Heart right ventricle (tissue), 16 donors: ENCODE data around the gene USB1. TPM values are rescaled to one million over a fixed set of nuclear protein-coding genes. Genes with fewer than 3 reads are reported as not detected.

Source experiments
- ATAC-seq, 8 donors: fragments of 200-7000 bp; cut with Tn5 transposase; one replicate each; pipeline ENCODE4 v1.9.1; 2020; ENCODE audit warnings: mild to moderate bottlenecking in 8 of 8, moderate library complexity in 8 of 8, moderate number of reproducible peaks in 1 of 8
- DNase-seq, 2 donors: peaks; one replicate each; pipeline ENCODE4 v3.0.0-alpha.2; 2020
- H3K27ac ChIP-seq, 10 donors: fragments of 200-600 bp; sonication (generic) in 2 of 10; one replicate each; pipeline versions ENCODE4 v1.5.0 to v1.8.0; 2020 to 2022; ENCODE audit warnings: mild to moderate bottlenecking in 3 of 10
- H3K27me3 ChIP-seq, 7 donors: fragments of 200-600 bp; one replicate each; pipeline ENCODE4 v1.8.0; 2021 to 2022; ENCODE audit warnings: mild to moderate bottlenecking in 2 of 7
- H3K36me3 ChIP-seq, 9 donors: fragments of 200-600 bp; sonication (generic) in 1 of 9; one replicate each; pipeline versions ENCODE4 v1.5.0 to v1.8.0; 2020 to 2022; ENCODE audit warnings: mild to moderate bottlenecking in 2 of 9
- H3K4me1 ChIP-seq, 9 donors: fragments of 200-600 bp; sonication (generic) in 1 of 9; one replicate each; pipeline versions ENCODE4 v1.5.0 to v1.8.0; 2020 to 2022; ENCODE audit warnings: mild to moderate bottlenecking in 4 of 9
- H3K4me3 ChIP-seq, 10 donors: fragments of 200-600 bp; sonication (generic) in 2 of 10; one replicate each; pipeline versions ENCODE4 v1.5.0 to v1.8.0; 2020 to 2022; ENCODE audit warnings: mild to moderate bottlenecking in 7 of 10, moderate library complexity in 2 of 10
- H3K9me3 ChIP-seq, 11 donors: fragments of 200-600 bp in 10 of 11; sonication (generic) in 2 of 11; one replicate each; pipeline versions ENCODE4 v1.5.0 to v1.8.0; 2013 to 2022; ENCODE audit warnings: mild to moderate bottlenecking in 2 of 11, control low read depth in 1 of 11, moderate library complexity in 1 of 11
- WGBS, 2 donors: extraction: QIAGEN DNeasy Blood & Tissue Kit; methylation state at CpG; one replicate each; pipeline ENCODE4 v1.1.7; 2013; ENCODE audit warnings: inconsistent platforms in 1 of 2; 5-methylcytosine and 5-hydroxymethylcytosine counted together
- intact Hi-C, 10 donors: fragments of 100-400 bp; cut with DNase I; formaldehyde crosslinking; loops; one replicate each; pipeline versions ENCODE4 v1.11.1 to v1.14.2; 2022
- long read RNA-seq, 3 donors: library from polyadenylated mRNA; unstranded; transcript quantifications; one replicate each; pipeline ENCODE4 v2.0.0, GENCODE V29; 2020 to 2021
- polyA plus RNA-seq, 2 donors: library from polyadenylated mRNA; stranded (reverse); fragments of 200-250 nt; gene quantifications; one replicate each; pipeline ENCODE4 v1.2.3, GENCODE V29; 2013
- total RNA-seq, 10 donors: library from RNA; stranded (reverse); fragmentation: NEBNext Ultra II Directional in 3 of 10; extraction: Animal tissue kit (Norgen Biotek cat#: 25700) in 3 of 10; gene quantifications; one replicate each; pipeline versions ENCODE4 v1.2.1 to v1.2.4, GENCODE V29; 2021 to 2023
- TF ChIP-seq, protein P1 (sequence below), 9 donors: fragments of 200-600 bp; sonication (generic) in 2 of 9; IDR thresholded peaks; one replicate each; pipeline versions ENCODE4 v1.5.0 to v1.8.0; 2021 to 2022; ENCODE audit warnings: antibody characterized with exemption in 9 of 9, mild to moderate bottlenecking in 5 of 9, moderate library complexity in 1 of 9
- donor health status: Arrhythmogenic right ventricular cardiomyopathy.
- donor health status: ischemic (EF 13 %, LVEDD 7.1; RV severe dilation, severe dysfunction).
- donor health status: healthy with polysubstance abuse.
- donor health status: DM: no; HTN: yes; CAD: no.
- donor health status: DM: no; HTN: no; CAD: no.
- donor health status: ischemic (EF 25% LVEDD 6.9; RV normal size, moderate dysfunction).
- donor health status: ischemic (EF 25% LVEDD 5.7; RV mildly dilated, moderate dysfunction).
- donor health status: healthy.
- donor health status: DM: yes; HTN: yes; CAD: no.
- donor health status: Ischemic cardiomyopathy.
- donor health status: ischemic (EF 35%, LVEDD 5.7; RV mildly dilated, moderate dysfunction).
- donor health status: nonischemic (EF 11% LVEDD 7.7; RV severe dilation, severe dysfunction).
- donor health status: DM: yes; HTN: yes; CAD: no.
- donor health status: PGD.
- donor health status: ischemic (EF 29% LVEDD 5.4; RV normal size, mild dysfunction).
- donor health status: nonischemic (EF 23%, LVEDD 6.1; RV moderate dilation, normal function).

The USB1 gene
- total RNA-seq (10 to 100 TPM; 21.1 to 39.2 (median 31.5) TPM), polyA plus RNA-seq (10 to 100 TPM; 23.6 to 44.3 TPM)
- long read RNA-seq, donor 1, transcript USB1-201 (7 exons, 2,282 nt), result major isoform, 8 of 18 reads
- long read RNA-seq, donor 1, partial matches to known transcripts, result 3 of 18 reads
- long read RNA-seq, donor 1, other reads (novel, unspliced or antisense), result 6 of 18 reads
- long read RNA-seq, donor 2, transcript USB1-201 (7 exons, 2,282 nt), result major isoform, 13 of 26 reads
- long read RNA-seq, donor 2, partial matches to known transcripts, result 4 of 26 reads
- long read RNA-seq, donor 2, other reads (novel, unspliced or antisense), result 8 of 26 reads
- long read RNA-seq, donor 3, partial matches to known transcripts, result 6 of 7 reads
- long read RNA-seq, donor 3, other reads (novel, unspliced or antisense), result 0 of 7 reads

DNA sequence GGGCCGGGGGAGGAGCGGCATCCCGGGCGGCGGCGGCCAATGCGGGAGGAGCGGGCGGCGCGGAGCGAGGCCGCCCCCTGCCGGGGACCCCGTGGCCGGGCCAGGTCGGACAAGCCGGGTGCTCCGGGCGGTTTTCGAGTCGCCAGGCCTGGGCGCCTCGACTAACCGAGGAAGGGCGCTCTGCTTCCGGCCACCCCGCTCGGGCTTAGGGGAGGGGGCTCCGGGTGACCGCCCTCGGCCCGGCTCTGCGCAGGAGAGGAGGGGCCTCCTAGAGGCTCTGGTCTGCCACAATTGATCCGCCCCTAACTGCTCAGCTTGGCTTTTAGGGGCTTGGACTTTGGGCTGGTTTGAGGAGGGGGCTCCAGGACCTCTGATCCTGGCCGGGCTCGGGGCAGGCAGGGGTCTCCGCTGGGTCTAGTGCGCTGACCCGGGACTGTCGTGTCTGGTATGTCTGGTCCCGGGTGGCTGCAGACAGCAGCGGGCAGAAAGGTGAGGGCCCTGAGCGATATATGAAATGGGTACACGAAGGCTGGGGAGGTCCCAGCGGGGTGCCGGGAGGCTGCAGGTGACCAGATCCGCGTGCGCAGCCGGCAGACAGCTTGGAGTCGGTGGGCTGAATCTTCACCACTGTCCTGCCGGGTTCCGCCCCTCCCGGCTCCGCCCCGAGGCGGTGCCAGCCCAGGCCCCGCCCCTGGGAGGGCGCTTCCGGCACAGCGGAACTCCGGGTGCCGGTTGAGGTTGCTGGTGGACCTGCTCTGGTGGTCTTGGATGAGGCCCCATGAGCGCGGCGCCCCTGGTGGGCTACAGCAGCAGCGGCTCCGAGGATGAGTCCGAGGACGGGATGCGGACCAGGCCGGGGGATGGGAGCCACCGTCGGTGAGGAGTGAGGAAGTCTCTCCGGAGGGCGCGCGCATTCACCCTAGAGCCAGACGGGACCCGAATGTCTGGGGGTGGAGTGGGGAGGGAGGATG, at the start of gene USB1:
Gene USB1, plus strand, starts transcription at position 702 of the 971 bp plus-strand sequence. Its CDS starts 77 bp downstream, at position 779.
- Histone ChIP-seq H3K27me3 (no peaks in the 10 kb centered on the region), H3K9me3 (no peaks in the 10 kb centered on the region), H3K4me3 (peak within 1 kb of the TSS; percentile 57 to 97 (median 72)), H3K4me1 (peaks cover 6 to 53% (median 33%) of the 10 kb centered on the region in 9 donors), H3K36me3 (peaks cover 0 to 54% (median 18%) of the 10 kb centered on the region in 9 donors), H3K27ac (peak within 1 kb of the TSS; percentile 86 to 97 (median 92))
- 0 to 1% methylated on average over 56 to 81 of the region's 81 CpGs for WGBS, 2 donors
- DNase-seq (peak; percentile 86 to 92), ATAC-seq (peak; percentile 92 to 98 (median 95))
- intact Hi-C loops, result loop anchor here in 8 of 10 donors (1.0 to 10.0 kb wide), 14 partner anchors 94 to 426 kb away; partner anchors contain the start of gene KIFC3 (in 2 of the 8)
- TF ChIP-seq, protein P1, sequence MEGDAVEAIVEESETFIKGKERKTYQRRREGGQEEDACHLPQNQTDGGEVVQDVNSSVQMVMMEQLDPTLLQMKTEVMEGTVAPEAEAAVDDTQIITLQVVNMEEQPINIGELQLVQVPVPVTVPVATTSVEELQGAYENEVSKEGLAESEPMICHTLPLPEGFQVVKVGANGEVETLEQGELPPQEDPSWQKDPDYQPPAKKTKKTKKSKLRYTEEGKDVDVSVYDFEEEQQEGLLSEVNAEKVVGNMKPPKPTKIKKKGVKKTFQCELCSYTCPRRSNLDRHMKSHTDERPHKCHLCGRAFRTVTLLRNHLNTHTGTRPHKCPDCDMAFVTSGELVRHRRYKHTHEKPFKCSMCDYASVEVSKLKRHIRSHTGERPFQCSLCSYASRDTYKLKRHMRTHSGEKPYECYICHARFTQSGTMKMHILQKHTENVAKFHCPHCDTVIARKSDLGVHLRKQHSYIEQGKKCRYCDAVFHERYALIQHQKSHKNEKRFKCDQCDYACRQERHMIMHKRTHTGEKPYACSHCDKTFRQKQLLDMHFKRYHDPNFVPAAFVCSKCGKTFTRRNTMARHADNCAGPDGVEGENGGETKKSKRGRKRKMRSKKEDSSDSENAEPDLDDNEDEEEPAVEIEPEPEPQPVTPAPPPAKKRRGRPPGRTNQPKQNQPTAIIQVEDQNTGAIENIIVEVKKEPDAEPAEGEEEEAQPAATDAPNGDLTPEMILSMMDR (IDR thresholded peaks at IDR 0.05), result peak; percentile 58 to 91 (median 80)

GRCh38 chr16:57952909-57953308, 48.3 kb upstream of the USB1 start:
- Histone ChIP-seq H3K4me1 (no peaks in the 10 kb centered on the region), H3K9me3 (no peaks in the 10 kb centered on the region), H3K27me3 (peaks cover 0 to 17% (median 3%) of the 10 kb centered on the region in 7 donors), H3K4me3 (no peak overlapping the region), H3K36me3 (no peaks in the 10 kb centered on the region), H3K27ac (no peak overlapping the region)
- TF ChIP-seq, protein P1 (IDR thresholded peaks at IDR 0.05), result no peak
- DNase-seq (no peak), ATAC-seq (no peak)
- intact Hi-C loops, result no loop called here
- WGBS, 2 donors, result 89 to 94% methylated on average over 9 of the region's 9 CpGs

GRCh38 chr16:57953857-57954256, 47.4 kb upstream of the USB1 start:
- intact Hi-C loops, result no loop called here
- Histone ChIP-seq H3K36me3 (no peaks in the 10 kb centered on the region), H3K27ac (no peak overlapping the region), H3K4me1 (no peaks in the 10 kb centered on the region), H3K27me3 (peaks cover 0 to 17% (median 3%) of the 10 kb centered on the region in 7 donors), H3K9me3 (no peaks in the 10 kb centered on the region), H3K4me3 (no peak overlapping the region)
- no peak for ATAC-seq
- TF ChIP-seq, protein P1 (IDR thresholded peaks at IDR 0.05), result no peak
- DNase-seq, result no peak
- 85 to 88% methylated on average over 1 of the region's 1 CpG for WGBS, 2 donors
